SK-N-SH (cell line): ENCODE measurements around the gene PTPRG. TPM values are rescaled to one million over a fixed set of nuclear protein-coding genes. Genes with fewer than 3 reads are reported as not detected.

ENCODE experiments used
- CTCF ChIA-PET: fragments of 300-600, 350-600 bp; formaldehyde crosslinking; extraction: SDS; loops from one replicate; lab custom pipeline; 2021; lab: Yijun Ruan, JAX
- POLR2A ChIA-PET: fragments of 350-600 bp; sonication (Branson Sonifier 250); formaldehyde crosslinking; extraction: SDS; loops from one replicate; lab custom pipeline; 2020; ENCODE audit warnings: antibody characterized with exemption, inconsistent platforms; lab: Yijun Ruan, JAX
- DNase-seq: peaks from one replicate; pipeline ENCODE4 v3.0.0; 2012
- H2AFZ ChIP-seq: fragments of 200-600 bp; sonication (generic); 2 replicates; pipeline ENCODE4 v1.8.1; 2016; ENCODE audit warnings: antibody characterized with exemption, mild to moderate bottlenecking, low read depth
- H3F3A ChIP-seq: fragments of 200-600 bp; sonication (generic); replicated peaks from 2 replicates; pipeline ENCODE3; 2016; ENCODE audit warnings: antibody characterized with exemption, mild to moderate bottlenecking; ENCODE audit not compliant: insufficient read depth
- H3K27ac ChIP-seq, 2 experiments: fragments of 200-500 bp in 1 of 2; fragments of 200-600 bp in 1 of 2; sonication (Bioruptor generic) in 1 of 2; sonication (generic), shearing (Covaris generic) in 1 of 2; 2 replicates each; pipeline versions ENCODE4 v1.5.1 to v1.6.1; 2014 to 2016; ENCODE audit warnings: low read depth in 2 of 2, inconsistent platforms in 1 of 2, low read length in 1 of 2, mild to moderate bottlenecking in 1 of 2, mixed read lengths in 1 of 2
- H3K27me3 ChIP-seq: fragments of 200-600 bp; sonication (generic), shearing (Covaris generic); 2 replicates; pipeline ENCODE4 v1.6.1; 2016; ENCODE audit warnings: mixed run types; ENCODE audit not compliant: insufficient read depth
- H3K36me3 ChIP-seq, 2 experiments: fragments of 200-500 bp in 1 of 2; fragments of 200-600 bp in 1 of 2; sonication (Bioruptor generic) in 1 of 2; sonication (generic) in 1 of 2; replicated peaks in 1 of 2; 2 replicates each; pipeline versions ENCODE3 to v1.5.1; 2014 to 2016; ENCODE audit warnings: low read length in 1 of 2, mild to moderate bottlenecking in 1 of 2; ENCODE audit not compliant: insufficient read depth in 2 of 2, control insufficient read depth in 1 of 2
- H3K4me1 ChIP-seq, 2 experiments: fragments of 200-500 bp in 1 of 2; fragments of 200-600 bp in 1 of 2; sonication (Bioruptor generic) in 1 of 2; sonication (generic), shearing (Covaris generic) in 1 of 2; 2 replicates each; pipeline versions ENCODE4 v1.5.1 to v1.6.1; 2014 to 2016; ENCODE audit warnings: low read depth in 1 of 2, low read length in 1 of 2, mixed run types in 1 of 2; ENCODE audit not compliant: insufficient read depth in 2 of 2, control insufficient read depth in 1 of 2
- H3K4me2 ChIP-seq: fragments of 200-600 bp; sonication (generic), shearing (Covaris generic); 2 replicates; pipeline ENCODE4 v1.6.1; 2017; ENCODE audit warnings: mixed run types
- H3K4me3 ChIP-seq, 2 experiments: fragments of 200-500 bp in 1 of 2; fragments of 200-600 bp in 1 of 2; sonication (Bioruptor generic) in 1 of 2; sonication (generic), shearing (Covaris generic) in 1 of 2; 2 replicates each; pipeline versions ENCODE4 v1.5.1 to v1.8.1; 2014 to 2016; ENCODE audit warnings: low read depth in 2 of 2, inconsistent platforms in 1 of 2, low read length in 1 of 2, mild to moderate bottlenecking in 1 of 2, mixed read lengths in 1 of 2, moderate library complexity in 1 of 2
- H3K79me2 ChIP-seq: fragments of 200-600 bp; sonication (generic); 2 replicates; pipeline ENCODE4 v1.8.1; 2017; ENCODE audit warnings: mild to moderate bottlenecking; ENCODE audit not compliant: insufficient read depth
- H3K9ac ChIP-seq: fragments of 200-600 bp; sonication (generic); 2 replicates; pipeline ENCODE4 v1.6.1; 2017; ENCODE audit warnings: mixed run types
- H3K9me2 ChIP-seq: fragments of 200-600 bp; sonication (generic); 2 replicates; pipeline ENCODE4 v1.6.1; 2017; ENCODE audit warnings: mixed run types
- H3K9me3 ChIP-seq: fragments of 200-600 bp; sonication (generic); 2 replicates; pipeline ENCODE4 v1.6.1; 2017; ENCODE audit warnings: mixed run types, mild to moderate bottlenecking, moderate library complexity
- H4K20me1 ChIP-seq: fragments of 200-600 bp; sonication (generic); 2 replicates; pipeline ENCODE4 v1.6.1; 2017; ENCODE audit warnings: mild to moderate bottlenecking, mixed run types; ENCODE audit not compliant: insufficient read depth
- ELF1 ChIP-seq: IDR thresholded peaks from 2 replicates; pipeline ENCODE4 v1.4.0; 2012
- EP300 ChIP-seq, 2 experiments: IDR thresholded peaks; 2 replicates each; pipeline versions ENCODE4 v1.4.0 to v1.6.1; 2012; ENCODE audit warnings: borderline replicate concordance in 1 of 2, low read depth in 1 of 2, low read length in 1 of 2
- EZH2phosphoT487 ChIP-seq: fragments of 200-600 bp; sonication (generic); IDR thresholded peaks from 2 replicates; pipeline ENCODE4 v1.6.1; 2017; ENCODE audit warnings: low read depth, mixed run types, mild to moderate bottlenecking, antibody characterized with exemption, moderate library complexity, borderline replicate concordance
- MXI1 ChIP-seq: IDR thresholded peaks from 2 replicates; pipeline ENCODE4 v1.6.1; 2012; ENCODE audit warnings: mild to moderate bottlenecking, low read depth, low read length, improper control_type of control experiment
- RAD21 ChIP-seq: IDR thresholded peaks from 2 replicates; pipeline ENCODE4 v1.6.1; 2012; ENCODE audit warnings: mild to moderate bottlenecking, low read length
- REST ChIP-seq: IDR thresholded peaks from 2 replicates; pipeline ENCODE4 v1.6.1; 2012; ENCODE audit warnings: mild to moderate bottlenecking, low read depth, low read length, moderate library complexity
- SIN3A ChIP-seq: IDR thresholded peaks from 2 replicates; pipeline ENCODE4 v1.6.1; 2012; ENCODE audit warnings: low read depth, mild to moderate bottlenecking, low read length, moderate library complexity, borderline replicate concordance
- TCF12 ChIP-seq: IDR thresholded peaks from 2 replicates; pipeline ENCODE4 v1.4.0; 2012
- WGBS: methylation state at CpG from one replicate; pipeline ENCODE4 v1.1.6; 2017; ENCODE audit warnings: low lambda C conversion rate; 5-methylcytosine and 5-hydroxymethylcytosine counted together
- polyA plus RNA-seq, 3 experiments: library from polyadenylated mRNA; depleted of rRNA; stranded (reverse); fragments of >200 nt; gene quantifications; 2 replicates each; pipeline ENCODE4 v1.2.3, GENCODE V29; 2012

PTPRG gene
- polyA plus RNA-seq, 1 of the 3 experiments (the other 2 are of a cell fraction) = 14.1 TPM

GRCh38 chr3:61608711-61609110 lies 47.3 kb downstream of the PTPRG start:
- CTCF ChIA-PET = no interaction called here
- 0 out of 2 replicates have a peak, but pooled peaks cover 5% of the 10 kb centered on the region for H4K20me1 ChIP-seq

GRCh38 chr3:61610316-61610715 lies 48.9 kb downstream of the PTPRG start:
- POLR2A ChIA-PET = no interaction called here
- Histone ChIP-seq H3K36me3 (peaks cover 0 to 7% of the 10 kb centered on the region in 2 experiments), H3F3A (no peaks in the 10 kb centered on the region), H3K9me3 (no peaks in the 10 kb centered on the region), H3K27ac (no peak overlapping the region), H4K20me1 (0 out of 2 replicates have a peak, but pooled peaks cover 5% of the 10 kb centered on the region), H3K4me1 (no peaks in the 10 kb centered on the region), H3K79me2 (peaks cover 17% of the 10 kb centered on the region), H3K4me3 (no peak overlapping the region), H3K9ac (no peak overlapping the region), H3K27me3 (no peaks in the 10 kb centered on the region), H3K9me2 (no peaks in the 10 kb centered on the region), H3K4me2 (no peak overlapping the region), H2AFZ (no peak overlapping the region)
- CTCF ChIA-PET = no interaction called here
- 60% methylated on average over 3 of the region's 3 CpGs for WGBS
- DNase-seq = no peak
- TF ChIP-seq RAD21 (no peak), TCF12 (no peak), REST (no peak), EZH2phosphoT487 (no peak), ELF1 (no peak), SIN3A (no peak), EP300 (IDR thresholded peaks at IDR 0.05; ENCODE audit: borderline replicate concordance in 1 of 2, low read depth in 1 of 2, low read length in 1 of 2) (no peak)

More at GRCh38 chr3:61608711-61609110, 47.3 kb downstream of the PTPRG start:
- no peak overlapping the region for H3K4me2 ChIP-seq
- no peaks in the 10 kb centered on the region for H3F3A ChIP-seq
- no peak overlapping the region for H3K4me3 ChIP-seq
- peaks cover 0 to 9% of the 10 kb centered on the region in 2 experiments for H3K36me3 ChIP-seq
- no peak overlapping the region for H3K9ac ChIP-seq
- DNase-seq = no peak
- H3K79me2 ChIP-seq = peaks cover 12% of the 10 kb centered on the region
- POLR2A ChIA-PET = no interaction called here
- H3K4me1 ChIP-seq = no peaks in the 10 kb centered on the region
- 92% methylated on average over 5 of the region's 5 CpGs for WGBS
- no peak overlapping the region for H2AFZ ChIP-seq
- TF ChIP-seq TCF12 (no peak), MXI1 (no peak), EZH2phosphoT487 (no peak)
- no peak overlapping the region for H3K27ac ChIP-seq
- H3K9me2 ChIP-seq = no peaks in the 10 kb centered on the region
- no peaks in the 10 kb centered on the region for H3K27me3 ChIP-seq
- no peaks in the 10 kb centered on the region for H3K9me3 ChIP-seq
